Memory B cell (primary cell): Measurements from ENCODE around the gene WDR93.

Experiments used
- ATAC-seq: fragments of 150-1000 bp; cut with Tn5 transposase; 2 replicates; pipeline ENCODE4 v1.10.0; 2021; ENCODE audit warnings: low read depth, mild to moderate bottlenecking, moderate library complexity
- DNase-seq, 2 donors: peaks; one replicate each; pipeline ENCODE4 v3.0.0; 2022; ENCODE audit warnings: low spot score in 2 of 2
- H3K27ac Mint-ChIP-seq: one replicate; pipeline ENCODE4 v1.8.0; 2022; ENCODE audit warnings: mild to moderate bottlenecking, moderate library complexity, mixed read lengths
- H3K27me3 Mint-ChIP-seq: one replicate; pipeline ENCODE4 v1.8.0; 2022; ENCODE audit warnings: mixed read lengths
- H3K36me3 Mint-ChIP-seq: one replicate; pipeline ENCODE4 v1.8.0; 2022; ENCODE audit warnings: mild to moderate bottlenecking, mixed read lengths
- H3K4me1 Mint-ChIP-seq: one replicate; pipeline ENCODE4 v1.8.0; 2022; ENCODE audit warnings: mixed read lengths
- H3K4me3 Mint-ChIP-seq: one replicate; pipeline ENCODE4 v1.8.0; 2022; ENCODE audit warnings: mild to moderate bottlenecking, moderate library complexity, mixed read lengths
- H3K9me3 Mint-ChIP-seq: one replicate; pipeline ENCODE4 v1.8.0; 2022; ENCODE audit warnings: mixed read lengths

WDR93 gene

DNA sequence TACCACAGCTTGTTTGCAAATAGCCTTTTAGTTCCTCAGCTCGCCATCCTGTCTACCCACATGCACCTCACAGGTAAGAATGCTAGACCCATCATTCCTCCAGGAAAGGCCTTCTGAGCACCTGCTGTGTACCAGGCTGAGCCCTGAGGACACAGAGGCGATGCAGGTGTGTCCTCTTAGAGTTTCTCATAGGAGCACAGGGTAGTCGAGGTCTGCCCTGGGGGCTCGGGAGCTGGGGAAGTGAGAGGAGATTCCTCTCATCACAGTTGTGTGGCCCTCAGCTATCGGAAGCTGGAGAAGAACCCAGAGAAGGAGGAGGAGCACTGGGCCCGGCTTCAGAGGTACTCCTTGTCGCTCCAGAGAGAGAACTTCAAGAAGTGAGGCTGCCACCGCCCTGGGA lies 52.4 kb downstream of the WDR93 start:
- H3K4me1 Mint-ChIP-seq = no peaks in the 10 kb centered on the region
- no peak for ATAC-seq
- H3K27me3 Mint-ChIP-seq = peaks cover 1% of the 10 kb centered on the region
- no peak overlapping the region for H3K4me3 Mint-ChIP-seq
- H3K36me3 Mint-ChIP-seq = no peaks in the 10 kb centered on the region
- H3K9me3 Mint-ChIP-seq = no peaks in the 10 kb centered on the region
- H3K27ac Mint-ChIP-seq = no peak overlapping the region
- no peak for DNase-seq

DNA sequence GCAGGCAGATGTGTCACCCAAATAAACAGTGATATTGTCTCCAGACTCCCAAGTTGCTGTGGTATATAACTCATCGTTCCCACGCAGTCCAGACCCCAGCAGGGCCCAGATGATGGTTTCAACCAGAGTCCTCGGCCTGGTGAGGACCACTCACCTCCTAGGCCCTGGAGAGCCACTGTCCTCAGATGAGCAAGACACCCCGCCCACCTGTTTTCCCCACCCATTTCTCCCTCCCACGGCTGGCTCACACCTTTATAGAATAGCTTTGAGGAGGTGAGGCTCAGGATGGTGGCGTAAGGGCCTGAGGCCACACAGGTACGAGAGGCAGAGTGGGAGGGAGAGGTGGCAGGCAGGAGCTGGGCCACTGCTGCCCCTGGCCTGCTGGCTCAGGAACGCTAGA lies 53.0 kb downstream of the WDR93 start:
- ATAC-seq (no peak), DNase-seq (no peak)
- Mint-ChIP-seq H3K4me3 (no peak overlapping the region), H3K27me3 (peaks cover 1% of the 10 kb centered on the region), H3K36me3 (no peaks in the 10 kb centered on the region), H3K9me3 (no peaks in the 10 kb centered on the region), H3K27ac (no peak overlapping the region), H3K4me1 (no peaks in the 10 kb centered on the region)

DNA sequence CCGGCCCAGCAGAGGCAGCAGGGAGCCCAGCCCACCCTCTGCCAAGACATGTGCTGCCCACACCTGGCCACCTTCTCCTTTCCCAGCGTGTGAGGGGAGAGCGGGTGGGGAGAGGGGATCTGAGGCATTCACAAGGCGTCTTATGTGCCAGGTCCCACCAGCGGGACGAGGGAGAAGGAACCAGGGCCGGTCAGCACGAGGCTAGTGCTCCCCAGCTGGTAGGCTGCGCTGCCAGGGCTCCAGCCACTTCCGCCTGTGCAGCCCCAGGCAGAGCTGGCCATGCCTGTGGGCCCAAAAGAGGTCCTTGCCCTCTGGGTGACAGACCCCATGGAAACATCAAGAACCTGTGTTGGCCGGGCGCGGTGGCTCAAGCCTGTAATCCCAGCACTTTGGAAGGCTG lies 54.5 kb downstream of the WDR93 start:
- Mint-ChIP-seq H3K27ac (no peak overlapping the region), H3K4me1 (peaks cover 3% of the 10 kb centered on the region), H3K9me3 (no peaks in the 10 kb centered on the region), H3K36me3 (no peaks in the 10 kb centered on the region), H3K4me3 (no peak overlapping the region), H3K27me3 (peaks cover 1% of the 10 kb centered on the region)
- ATAC-seq = no peak
- no peak for DNase-seq

DNA sequence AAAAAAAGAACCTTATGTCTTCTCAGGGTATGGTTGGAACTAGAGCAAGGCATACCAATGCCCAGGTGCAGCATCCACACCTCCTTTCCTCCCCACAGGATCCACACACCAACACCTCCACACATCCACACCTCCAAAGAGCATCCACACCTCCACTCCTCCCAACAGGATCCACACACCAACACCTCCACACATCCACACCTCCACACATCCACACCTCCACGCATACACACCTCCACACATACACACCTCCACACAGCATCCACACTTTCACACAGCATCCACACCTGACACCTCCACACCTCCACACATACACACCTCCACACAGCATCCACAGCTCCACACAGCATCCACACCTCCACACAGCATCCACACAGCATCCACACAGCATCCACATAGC lies 55.2 kb downstream of the WDR93 start:
- Mint-ChIP-seq H3K4me3 (no peak overlapping the region), H3K27ac (no peak overlapping the region)

DNA sequence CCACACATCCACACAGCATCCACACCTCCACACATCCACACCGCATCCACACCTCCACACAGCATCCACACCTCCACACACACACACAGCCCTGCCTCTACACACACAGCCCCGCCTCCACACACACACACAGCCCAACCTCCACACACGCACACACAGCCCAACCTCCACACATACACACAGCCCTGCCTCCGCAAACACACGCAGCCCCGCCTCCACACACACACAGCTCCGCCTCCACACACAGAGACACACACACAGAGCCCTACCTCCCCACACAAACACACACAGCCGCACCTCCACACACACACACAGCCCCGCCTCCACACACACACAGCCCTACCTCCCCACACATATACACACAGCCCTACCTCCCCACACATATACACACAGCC lies 55.8 kb downstream of the WDR93 start:
- no peak for DNase-seq

More for the DNA sequence above, 55.2 kb downstream of the WDR93 start:
- no peaks in the 10 kb centered on the region for H3K9me3 Mint-ChIP-seq
- ATAC-seq = no peak
- peaks cover 3% of the 10 kb centered on the region for H3K4me1 Mint-ChIP-seq
- H3K36me3 Mint-ChIP-seq = no peaks in the 10 kb centered on the region
- peaks cover 1% of the 10 kb centered on the region for H3K27me3 Mint-ChIP-seq
- DNase-seq = no peak

DNA sequence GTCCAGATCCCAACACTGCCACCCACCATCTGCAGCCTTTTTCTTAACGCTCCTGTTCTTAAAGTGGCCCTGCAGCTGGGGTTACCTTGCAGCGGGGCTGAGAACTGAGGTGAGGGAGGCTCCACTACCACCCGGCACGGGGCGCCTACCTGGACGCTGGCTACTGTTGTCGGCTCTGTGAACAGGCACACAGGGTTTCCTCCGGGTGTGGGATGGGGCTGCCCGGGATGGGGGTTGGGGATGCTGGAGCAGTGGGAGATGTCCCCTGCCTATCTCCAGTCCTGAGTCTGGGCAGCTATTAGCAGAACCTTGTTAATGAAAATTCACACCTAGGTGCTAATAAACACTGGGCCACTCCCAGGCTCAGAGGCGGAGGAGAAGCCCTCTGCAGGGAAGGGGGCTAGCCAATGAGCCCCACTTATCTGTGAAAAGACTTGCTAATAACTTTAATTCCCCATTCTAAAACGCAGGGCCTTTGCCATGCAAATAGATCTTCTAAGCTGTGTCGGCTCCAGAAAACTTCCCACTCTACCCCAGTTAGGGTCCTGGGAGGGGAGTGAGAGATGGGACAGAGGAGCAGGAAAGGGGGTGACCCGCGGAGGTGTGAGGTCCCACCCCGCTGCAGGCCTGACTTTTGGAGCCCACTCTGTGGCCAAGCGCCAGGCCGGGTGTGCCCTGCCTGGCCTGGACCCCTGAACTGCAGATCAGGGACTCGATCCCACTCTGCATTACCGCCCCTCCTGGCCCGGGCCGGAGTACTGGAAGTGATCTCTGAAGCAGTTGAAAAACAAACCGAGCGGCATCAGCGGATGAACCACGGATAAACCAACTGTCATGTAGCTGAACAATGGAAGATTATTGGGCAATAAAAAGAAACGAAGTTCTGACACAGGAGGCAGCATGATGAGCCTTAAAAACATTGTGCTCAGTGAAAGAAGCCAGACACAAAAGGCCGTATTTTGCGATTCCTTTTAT lies 57.4 kb downstream of the WDR93 start:
- Mint-ChIP-seq H3K36me3 (no peaks in the 10 kb centered on the region), H3K4me3 (no peak overlapping the region), H3K27me3 (peaks cover 1% of the 10 kb centered on the region), H3K9me3 (no peaks in the 10 kb centered on the region), H3K4me1 (peaks cover 3% of the 10 kb centered on the region), H3K27ac (no peak overlapping the region)
- DNase-seq = no peak
- ATAC-seq = no peak

More for the DNA sequence above, 55.8 kb downstream of the WDR93 start:
- Mint-ChIP-seq H3K27ac (no peak overlapping the region), H3K4me3 (no peak overlapping the region), H3K9me3 (no peaks in the 10 kb centered on the region), H3K27me3 (peaks cover 1% of the 10 kb centered on the region), H3K4me1 (peaks cover 3% of the 10 kb centered on the region), H3K36me3 (no peaks in the 10 kb centered on the region)
- no peak for ATAC-seq

DNA sequence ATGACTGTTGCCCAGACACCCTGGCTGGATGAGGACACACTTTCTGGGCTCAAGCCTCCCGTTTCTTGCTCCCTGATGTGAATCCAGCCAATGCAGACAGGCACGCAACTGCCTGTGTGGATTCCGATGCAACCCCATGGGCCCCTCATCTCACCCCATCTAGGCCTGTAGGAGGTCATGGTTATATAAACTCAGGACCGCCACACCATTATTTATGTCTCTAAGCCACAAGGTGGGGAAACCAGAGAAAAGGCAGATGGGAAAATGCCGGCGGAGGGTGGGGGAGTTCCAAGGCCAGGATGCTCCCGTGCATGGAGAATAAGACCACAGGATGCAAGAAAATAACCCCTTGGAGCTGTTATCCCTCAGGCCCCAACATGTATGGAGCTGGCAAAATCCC lies 58.4 kb downstream of the WDR93 start:
- H3K27me3 Mint-ChIP-seq = peaks cover 3% of the 10 kb centered on the region
- no peaks in the 10 kb centered on the region for H3K36me3 Mint-ChIP-seq
- H3K4me3 Mint-ChIP-seq = peak overlapping the region; percentile 24

DNA sequence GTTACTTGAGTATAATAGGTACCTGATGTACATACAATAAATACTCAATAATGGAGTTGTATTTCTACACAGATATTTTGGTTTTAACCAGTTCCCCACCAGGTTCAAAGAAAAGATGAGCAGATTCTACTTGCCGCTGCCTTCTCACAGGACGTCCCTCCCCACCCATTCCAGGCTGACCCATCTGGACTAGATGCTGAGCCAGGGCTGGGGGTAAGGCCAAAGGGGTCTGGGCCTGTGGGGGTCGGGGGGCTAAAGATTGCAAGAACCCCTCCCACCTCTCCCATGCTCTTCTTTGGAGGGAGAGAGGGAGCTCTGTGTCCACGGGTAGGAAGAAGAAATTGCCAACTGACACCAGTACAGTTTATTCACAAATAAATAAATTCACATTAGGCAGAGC lies 58.9 kb downstream of the WDR93 start:
- H3K4me3 Mint-ChIP-seq = peak overlapping the region; percentile 81
- no peaks in the 10 kb centered on the region for H3K9me3 Mint-ChIP-seq
- H3K36me3 Mint-ChIP-seq = no peaks in the 10 kb centered on the region
- H3K27ac Mint-ChIP-seq = no peak overlapping the region
- ATAC-seq (no peak), DNase-seq (no peak)
- H3K4me1 Mint-ChIP-seq = peaks cover 3% of the 10 kb centered on the region
- peaks cover 3% of the 10 kb centered on the region for H3K27me3 Mint-ChIP-seq

More for the DNA sequence above, 58.4 kb downstream of the WDR93 start:
- DNase-seq (no peak), ATAC-seq (no peak)
- H3K4me1 Mint-ChIP-seq = peaks cover 3% of the 10 kb centered on the region
- H3K27ac Mint-ChIP-seq = no peak overlapping the region
- no peaks in the 10 kb centered on the region for H3K9me3 Mint-ChIP-seq

DNA sequence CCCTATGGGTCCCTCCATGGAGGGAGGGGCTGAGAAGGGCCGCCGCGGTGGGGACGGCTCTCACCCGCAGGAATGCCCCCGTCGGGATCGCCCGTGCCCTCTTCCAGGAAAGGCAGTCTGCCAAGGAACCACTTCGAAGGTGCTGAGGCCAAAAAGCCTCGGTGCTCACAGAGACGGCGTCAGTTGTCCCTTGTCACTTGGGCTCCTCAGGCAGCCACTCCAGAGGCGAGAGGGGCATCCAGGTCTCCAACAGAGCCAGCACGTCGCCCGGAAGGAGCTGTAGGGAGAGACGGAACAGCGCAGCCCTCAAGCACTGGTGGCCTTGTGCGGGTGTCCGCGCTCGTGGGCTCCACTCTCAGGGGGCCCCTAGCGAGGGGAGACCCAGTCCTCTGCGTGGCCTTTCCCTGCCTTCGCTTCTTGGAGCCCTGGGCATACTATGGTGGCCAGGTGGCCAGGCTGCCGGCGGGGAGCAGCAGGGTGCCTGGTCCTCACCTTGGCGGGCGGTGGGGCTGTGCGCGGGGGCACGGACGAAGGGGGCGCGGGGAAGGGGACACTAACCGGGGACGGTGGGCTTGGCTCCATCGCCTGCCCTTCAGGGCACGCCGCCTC lies 59.4 kb downstream of the WDR93 start:
- peaks cover 2% of the 10 kb centered on the region for H3K27me3 Mint-ChIP-seq
- DNase-seq (peak in 1 of 2 donors; percentile 39), ATAC-seq (no peak)
- peak overlapping the region; percentile 81 for H3K4me3 Mint-ChIP-seq
- H3K27ac Mint-ChIP-seq = no peak overlapping the region
- no peaks in the 10 kb centered on the region for H3K9me3 Mint-ChIP-seq
- peaks cover 3% of the 10 kb centered on the region for H3K4me1 Mint-ChIP-seq
- H3K36me3 Mint-ChIP-seq = no peaks in the 10 kb centered on the region

DNA sequence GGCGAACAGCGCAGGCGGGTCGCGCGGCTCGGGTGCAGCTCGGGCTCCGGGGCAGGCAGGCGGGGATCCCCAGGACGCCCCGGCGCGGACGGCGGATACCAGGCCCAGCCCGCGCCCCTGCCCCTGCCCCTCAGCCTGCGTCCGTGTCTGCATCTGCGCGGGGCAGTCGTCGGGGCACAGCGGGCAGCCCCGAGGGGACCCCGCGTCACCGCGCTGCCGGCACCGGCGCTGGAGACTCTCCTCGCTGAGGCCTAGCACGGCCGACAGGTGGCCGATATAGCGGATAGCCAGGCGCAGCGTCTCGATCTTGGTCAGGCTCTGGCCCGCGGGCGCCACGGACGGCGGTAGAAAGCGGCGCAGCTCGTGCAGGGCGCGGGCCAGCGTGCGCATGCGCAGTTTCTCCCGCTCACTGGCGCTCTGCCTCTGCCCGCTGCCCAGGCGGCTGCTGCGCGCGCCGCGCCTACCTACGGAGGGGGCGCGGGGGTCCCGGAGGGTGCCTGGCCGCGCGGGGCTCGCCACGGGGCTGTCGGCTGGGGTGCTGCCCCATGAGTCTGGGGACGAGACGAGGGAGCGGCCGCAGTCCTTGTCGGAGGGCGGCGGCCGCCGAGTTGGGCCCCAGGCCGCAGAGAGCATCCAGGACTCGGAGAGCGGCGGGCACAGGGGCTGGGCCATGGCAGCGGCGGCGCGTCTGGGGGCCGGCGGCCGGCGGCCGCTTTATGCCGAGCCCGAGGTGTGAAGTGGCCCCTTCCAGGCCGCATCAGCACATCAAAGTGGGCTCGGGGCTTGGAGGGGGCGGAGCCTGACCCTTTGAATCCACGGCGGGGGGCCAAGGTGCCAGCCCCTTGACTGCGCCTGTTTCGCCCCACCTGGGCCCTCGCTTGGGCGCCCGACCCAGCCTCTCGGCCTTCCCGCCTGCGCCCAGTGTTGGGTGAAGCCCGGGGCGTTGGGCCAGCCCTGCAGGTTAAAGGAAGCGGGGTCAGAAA lies 60.2 kb downstream of the WDR93 start, which contains the start of gene MESP1:
TSS of gene MESP1 (minus strand) at position 690 of the 983 bp plus-strand sequence. CDS start at position 672, 18 bp downstream.
- peaks cover 3% of the 10 kb centered on the region for H3K4me1 Mint-ChIP-seq
- no peaks in the 10 kb centered on the region for H3K9me3 Mint-ChIP-seq
- DNase-seq (peak; percentile 85 to 88), ATAC-seq (peak; percentile 87)
- peak within 1 kb of the TSS; percentile 81 for H3K4me3 Mint-ChIP-seq
- H3K27ac Mint-ChIP-seq = no peak within 1 kb of the TSS
- H3K27me3 Mint-ChIP-seq = peaks cover 2% of the 10 kb centered on the region
- H3K36me3 Mint-ChIP-seq = no peaks in the 10 kb centered on the region

DNA sequence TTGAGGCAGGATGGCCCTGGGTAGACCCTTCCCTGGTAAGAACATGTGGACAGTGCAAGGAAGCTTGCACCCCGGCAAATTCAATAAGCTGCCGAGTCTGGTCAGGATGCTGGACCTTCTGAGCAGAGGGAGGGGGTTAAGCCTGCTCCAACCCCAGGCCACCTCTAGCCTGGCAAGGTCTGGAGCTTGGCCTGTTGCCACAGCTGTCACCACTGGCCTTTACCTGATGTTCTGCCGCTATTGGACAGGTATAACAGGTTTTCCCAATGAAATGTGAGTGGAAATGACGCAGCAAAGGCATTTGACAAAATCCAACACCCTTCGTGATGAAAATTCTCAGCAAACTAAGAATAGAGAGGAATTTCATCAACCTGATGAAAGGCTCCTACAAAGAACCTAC lies 61.1 kb downstream of the WDR93 start:
- ATAC-seq (no peak), DNase-seq (no peak)
- H3K4me3 Mint-ChIP-seq = peak overlapping the region; percentile 44
- H3K27me3 Mint-ChIP-seq = peaks cover 4% of the 10 kb centered on the region
- no peaks in the 10 kb centered on the region for H3K9me3 Mint-ChIP-seq
- H3K4me1 Mint-ChIP-seq = peaks cover 3% of the 10 kb centered on the region
- H3K36me3 Mint-ChIP-seq = no peaks in the 10 kb centered on the region
- H3K27ac Mint-ChIP-seq = no peak overlapping the region

DNA sequence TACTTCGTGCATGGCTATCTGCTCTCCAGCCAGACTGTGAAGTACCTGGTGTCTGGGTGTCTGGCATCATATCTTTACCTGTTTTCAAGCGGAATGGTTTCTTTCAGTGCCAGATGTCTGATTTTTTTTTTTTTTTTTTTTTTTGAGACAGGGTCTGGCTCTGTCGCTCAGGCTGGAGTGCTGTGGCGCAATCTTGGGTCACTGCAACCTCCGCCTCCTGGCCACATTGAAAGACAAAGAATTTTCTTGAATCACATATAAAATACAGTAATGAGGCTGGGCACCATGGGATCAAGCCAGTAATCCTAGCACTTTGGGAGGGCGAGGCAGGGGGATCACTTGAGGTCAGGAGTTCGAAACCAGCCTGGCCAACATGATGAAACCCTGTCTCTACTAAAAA lies 63.2 kb downstream of the WDR93 start:
- Mint-ChIP-seq H3K4me1 (peaks cover 3% of the 10 kb centered on the region), H3K27ac (no peak overlapping the region), H3K9me3 (no peaks in the 10 kb centered on the region), H3K4me3 (no peak overlapping the region), H3K27me3 (peaks cover 4% of the 10 kb centered on the region), H3K36me3 (no peaks in the 10 kb centered on the region)
- DNase-seq (no peak), ATAC-seq (no peak)

DNA sequence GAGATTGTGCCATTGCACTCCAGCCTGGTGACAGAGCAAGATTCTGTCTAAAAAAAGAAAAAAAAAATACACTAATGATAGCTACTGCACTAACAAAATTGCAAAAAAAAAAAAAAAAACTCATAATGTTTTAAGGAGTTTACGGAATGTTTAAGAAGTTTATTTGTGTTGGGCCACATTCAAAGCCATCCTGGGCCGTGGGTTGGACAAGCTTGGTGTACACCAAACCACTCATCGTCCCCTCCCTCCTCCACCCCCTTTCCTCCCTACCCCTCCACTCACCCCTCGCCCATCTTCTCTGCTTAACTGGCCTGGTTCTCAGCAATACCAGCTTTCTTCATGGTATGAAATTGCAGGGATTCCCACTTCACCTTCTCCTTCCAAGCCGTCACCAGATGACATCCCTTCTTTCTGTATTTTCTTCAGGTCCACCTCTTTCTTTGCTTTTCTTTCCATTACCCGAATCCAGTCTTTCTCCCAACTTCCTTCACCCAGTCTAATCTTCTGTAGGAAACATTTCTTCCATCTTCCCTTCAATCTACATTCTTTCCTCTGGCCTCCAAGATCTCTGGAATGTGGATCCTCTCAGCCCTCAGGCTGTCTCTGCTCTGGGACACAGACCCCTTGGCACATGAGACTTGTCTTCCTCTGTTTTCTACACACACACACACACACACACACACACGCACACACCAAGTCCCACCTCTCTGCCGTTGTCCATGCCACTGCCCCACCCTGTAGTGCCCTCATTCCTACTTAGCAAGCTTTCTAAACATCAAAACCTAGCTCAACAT lies 63.9 kb downstream of the WDR93 start:
- Mint-ChIP-seq H3K36me3 (no peaks in the 10 kb centered on the region), H3K27ac (no peak overlapping the region), H3K4me1 (peaks cover 3% of the 10 kb centered on the region), H3K27me3 (peaks cover 4% of the 10 kb centered on the region), H3K4me3 (no peak overlapping the region), H3K9me3 (no peaks in the 10 kb centered on the region)
- DNase-seq = no peak
- no peak for ATAC-seq
